ENCODE measurements around the gene RBMS1.

Gene RBMS1

DNA sequence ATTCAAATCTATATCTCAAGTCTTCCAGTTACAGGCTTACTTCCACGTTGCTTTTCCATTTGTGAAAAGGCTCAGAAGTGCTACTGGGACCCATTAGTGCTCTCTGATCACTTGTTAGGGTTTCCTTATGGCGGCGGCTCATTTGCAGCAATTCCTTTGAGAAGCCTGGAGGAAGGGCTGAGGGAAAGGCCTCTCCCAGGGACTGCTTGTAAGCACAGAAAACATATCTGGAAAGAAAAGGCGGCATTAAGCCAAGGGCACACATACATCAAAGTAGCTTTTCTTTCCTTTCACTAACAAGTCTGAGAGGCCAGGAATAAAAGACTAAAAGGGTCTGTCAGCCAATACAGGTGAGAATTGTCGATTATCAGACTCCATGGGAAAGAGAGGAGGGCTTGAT is 254.2 kb downstream of the RBMS1 start:
- DNase-seq (ENCODE audit: insufficient read length, low spot score) = no peak
- TF ChIP-seq, protein P1, sequence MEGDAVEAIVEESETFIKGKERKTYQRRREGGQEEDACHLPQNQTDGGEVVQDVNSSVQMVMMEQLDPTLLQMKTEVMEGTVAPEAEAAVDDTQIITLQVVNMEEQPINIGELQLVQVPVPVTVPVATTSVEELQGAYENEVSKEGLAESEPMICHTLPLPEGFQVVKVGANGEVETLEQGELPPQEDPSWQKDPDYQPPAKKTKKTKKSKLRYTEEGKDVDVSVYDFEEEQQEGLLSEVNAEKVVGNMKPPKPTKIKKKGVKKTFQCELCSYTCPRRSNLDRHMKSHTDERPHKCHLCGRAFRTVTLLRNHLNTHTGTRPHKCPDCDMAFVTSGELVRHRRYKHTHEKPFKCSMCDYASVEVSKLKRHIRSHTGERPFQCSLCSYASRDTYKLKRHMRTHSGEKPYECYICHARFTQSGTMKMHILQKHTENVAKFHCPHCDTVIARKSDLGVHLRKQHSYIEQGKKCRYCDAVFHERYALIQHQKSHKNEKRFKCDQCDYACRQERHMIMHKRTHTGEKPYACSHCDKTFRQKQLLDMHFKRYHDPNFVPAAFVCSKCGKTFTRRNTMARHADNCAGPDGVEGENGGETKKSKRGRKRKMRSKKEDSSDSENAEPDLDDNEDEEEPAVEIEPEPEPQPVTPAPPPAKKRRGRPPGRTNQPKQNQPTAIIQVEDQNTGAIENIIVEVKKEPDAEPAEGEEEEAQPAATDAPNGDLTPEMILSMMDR (IDR thresholded peaks at IDR 0.05; ENCODE audit: insufficient read depth, missing control alignments) = no peak
- FAIRE-seq = no peak

- FAIRE-seq = no peak
- DNase-seq (ENCODE audit: insufficient read length, low spot score) = no peak
- TF ChIP-seq, protein P1 (IDR thresholded peaks at IDR 0.05; ENCODE audit: insufficient read depth, missing control alignments) = no peak
Measured at GRCh38 chr2:160238392-160238791, 255.2 kb downstream of the RBMS1 start.

DNA sequence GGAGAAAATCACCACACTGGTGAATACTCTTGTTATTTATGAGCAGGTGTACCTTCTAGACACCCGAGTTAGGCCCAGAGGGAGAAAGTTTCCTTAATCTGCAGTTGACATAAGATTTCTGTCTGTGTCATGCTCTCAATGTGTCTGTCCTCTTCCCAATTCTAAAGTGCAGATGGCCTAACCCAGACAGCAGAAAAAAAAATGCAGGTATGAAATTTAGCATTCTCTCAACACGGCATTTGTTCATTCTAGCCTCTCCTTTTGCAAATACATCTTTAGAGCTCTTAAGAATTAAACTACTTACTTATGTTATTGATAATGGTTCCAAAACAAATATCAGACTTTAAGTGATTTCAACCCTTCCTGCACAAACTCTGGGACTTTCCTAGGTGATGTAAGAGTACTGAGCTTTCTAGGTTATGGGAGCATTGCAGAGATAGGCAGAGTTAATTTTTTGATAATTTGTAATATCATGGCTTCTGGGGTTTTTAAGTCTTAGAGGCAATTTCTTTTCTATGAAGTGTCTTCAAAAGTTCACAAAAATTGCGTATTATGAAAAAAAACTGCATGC is 260.6 kb downstream of the RBMS1 start:
- DNase-seq (ENCODE audit: insufficient read length, low spot score) (no peak), FAIRE-seq (no peak)
- TF ChIP-seq, protein P1 (IDR thresholded peaks at IDR 0.05; ENCODE audit: insufficient read depth, missing control alignments) = no peak

DNA sequence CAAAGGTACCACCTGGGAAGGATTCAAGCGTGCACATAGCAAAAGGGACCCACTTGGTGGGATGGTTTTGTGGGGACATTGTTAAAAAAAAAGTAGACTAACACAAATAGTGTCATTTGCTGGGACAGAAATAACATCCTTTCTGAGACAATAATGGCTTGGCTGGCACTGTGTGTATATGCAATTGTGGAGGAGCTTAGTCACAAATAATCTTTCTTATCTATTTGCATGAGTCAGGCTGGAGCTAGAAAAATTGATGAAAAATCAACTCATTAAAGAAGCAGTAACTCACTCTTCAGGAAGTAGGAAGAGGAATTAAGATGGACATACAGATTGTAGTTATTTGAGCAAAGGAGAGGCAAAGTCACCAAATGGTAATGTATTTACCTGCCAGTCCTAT is 264.0 kb downstream of the RBMS1 start:
- DNase-seq (ENCODE audit: insufficient read length, low spot score) (no peak), FAIRE-seq (no peak)
- TF ChIP-seq, protein P1 (IDR thresholded peaks at IDR 0.05; ENCODE audit: insufficient read depth, missing control alignments) = no peak

DNA sequence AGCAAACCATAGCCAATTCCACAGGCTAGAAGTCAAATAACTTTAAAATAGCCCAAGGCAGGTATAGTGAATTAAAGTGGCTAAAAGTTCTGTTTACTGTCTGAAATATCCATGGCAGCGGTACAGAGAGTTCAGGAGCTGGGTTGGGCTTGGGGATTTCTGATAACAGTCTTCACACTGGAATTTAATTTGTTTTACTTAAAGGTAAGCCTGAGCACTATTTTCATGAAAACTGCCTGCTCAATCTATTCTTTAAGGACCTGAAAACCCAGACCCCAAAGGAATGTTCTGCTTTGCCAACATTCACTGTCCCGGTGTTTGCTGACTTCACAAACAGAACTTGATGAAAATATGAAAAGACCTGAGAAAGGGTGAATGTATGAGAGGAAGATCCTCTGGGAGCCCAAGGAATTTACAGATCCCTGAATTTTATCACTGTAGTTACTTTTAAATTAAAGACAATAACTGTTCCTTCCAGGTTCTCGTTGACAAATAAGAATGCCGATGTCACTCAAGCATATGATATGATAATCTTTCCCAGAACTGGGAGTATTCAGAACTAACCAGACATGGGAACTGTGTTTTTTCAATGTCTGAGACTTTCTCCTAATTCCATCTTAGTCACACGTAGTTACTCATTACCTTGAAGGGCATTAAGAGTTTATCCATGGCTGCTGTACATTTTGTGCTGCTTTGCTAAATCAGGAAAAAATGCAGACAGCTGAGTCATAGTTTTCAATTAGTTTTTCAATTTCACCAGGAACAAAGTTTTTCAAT is 265.3 kb downstream of the RBMS1 start:
- no peak for FAIRE-seq
- no peak for DNase-seq (ENCODE audit: insufficient read length, low spot score)
- TF ChIP-seq, protein P1 (IDR thresholded peaks at IDR 0.05; ENCODE audit: insufficient read depth, missing control alignments) = no peak

DNA sequence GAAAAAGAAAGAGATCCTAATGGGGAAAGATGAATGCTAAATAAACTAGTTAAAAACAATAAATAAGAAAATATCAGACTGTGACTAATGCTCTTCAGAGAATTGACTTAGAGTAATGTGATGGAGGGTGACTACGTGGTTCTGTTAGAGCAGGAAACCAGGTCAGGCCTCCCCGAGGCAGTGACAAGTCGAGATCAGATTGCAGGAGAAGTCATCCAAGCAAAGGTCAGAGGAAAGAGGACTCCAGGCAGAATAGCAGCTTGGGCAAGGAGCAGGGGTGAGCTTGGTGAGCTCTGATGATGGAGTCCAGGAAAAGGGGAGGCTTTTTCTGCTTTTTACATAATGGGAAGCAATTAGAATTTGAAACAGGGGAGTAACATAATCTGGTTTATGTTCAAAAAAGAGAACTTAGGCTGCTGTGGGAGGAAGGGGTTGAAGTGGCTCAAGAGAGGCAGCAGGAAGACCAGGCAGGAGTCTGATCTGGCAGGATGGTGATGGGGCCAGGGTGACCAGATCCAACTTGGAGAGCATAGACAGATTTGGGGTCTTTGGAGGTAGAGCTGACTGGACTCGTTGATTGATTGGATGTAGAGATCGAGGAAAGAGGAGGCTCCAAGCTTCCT is 266.2 kb downstream of the RBMS1 start:
- no peak for DNase-seq (ENCODE audit: insufficient read length, low spot score)
- TF ChIP-seq, protein P1 (IDR thresholded peaks at IDR 0.05; ENCODE audit: insufficient read depth, missing control alignments) = no peak
- no peak for FAIRE-seq

DNA sequence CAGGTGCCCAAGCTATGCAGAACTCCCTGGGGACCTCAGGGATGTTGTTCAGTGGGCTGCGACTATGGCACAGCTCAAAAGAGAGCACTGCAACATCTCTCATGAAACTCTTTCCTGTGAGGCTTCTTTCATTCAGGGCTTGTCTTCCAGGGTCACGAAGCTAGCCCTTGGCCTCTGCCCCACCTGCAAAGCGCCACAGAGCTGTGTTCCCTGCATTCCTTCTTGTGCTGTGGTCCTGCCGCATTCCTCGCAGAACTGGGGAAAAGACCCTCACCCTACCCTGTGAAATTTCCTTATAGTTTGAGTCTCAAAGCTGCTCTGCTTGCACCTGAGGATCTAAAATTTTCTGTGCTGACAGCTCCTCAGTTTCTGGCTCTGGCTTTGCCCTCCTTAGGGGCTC is 267.2 kb downstream of the RBMS1 start:
- TF ChIP-seq, protein P1 (IDR thresholded peaks at IDR 0.05; ENCODE audit: insufficient read depth, missing control alignments) = no peak
- no peak for DNase-seq (ENCODE audit: insufficient read length, low spot score)
- no peak for FAIRE-seq
